Measurements from ENCODE around the gene CCDC13. TPM values are rescaled to one million over a fixed set of nuclear protein-coding genes. Genes with fewer than 3 reads are reported as not detected.

CCDC13 gene
- total RNA-seq, 1 experiment from 2014 or later, result 0.79 TPM

DNA sequence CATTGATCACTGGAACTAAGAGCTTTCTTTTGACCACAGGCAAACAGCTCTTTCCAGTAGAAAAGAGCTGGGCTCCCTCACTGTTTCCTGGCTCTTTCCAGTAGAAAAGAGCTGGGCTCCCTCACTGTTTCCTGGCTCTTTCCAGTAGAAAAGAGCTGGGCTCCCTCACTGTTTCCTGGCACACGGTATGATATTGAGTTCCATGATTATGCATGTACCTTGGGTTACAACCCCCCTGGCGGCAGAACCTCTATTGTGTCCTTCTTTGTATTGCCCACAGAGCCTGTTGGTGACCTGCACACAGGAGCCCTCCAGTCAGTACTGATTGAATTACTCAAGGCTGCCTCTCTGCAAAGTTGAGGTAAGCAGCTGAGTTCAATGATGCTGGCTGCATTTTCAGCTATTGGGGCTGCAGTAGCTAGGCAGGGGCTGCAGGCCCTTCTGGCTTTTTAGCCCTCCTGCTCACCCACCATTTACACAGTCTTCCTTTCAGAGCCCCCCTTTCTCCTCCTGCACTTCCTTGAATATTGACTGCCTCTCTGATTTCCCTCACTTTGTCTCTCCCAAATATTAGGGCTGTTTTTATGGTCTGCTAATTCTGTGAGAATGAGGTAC, 46.4 kb upstream of the CCDC13 start (continued):
- TF ChIP-seq, protein P1, sequence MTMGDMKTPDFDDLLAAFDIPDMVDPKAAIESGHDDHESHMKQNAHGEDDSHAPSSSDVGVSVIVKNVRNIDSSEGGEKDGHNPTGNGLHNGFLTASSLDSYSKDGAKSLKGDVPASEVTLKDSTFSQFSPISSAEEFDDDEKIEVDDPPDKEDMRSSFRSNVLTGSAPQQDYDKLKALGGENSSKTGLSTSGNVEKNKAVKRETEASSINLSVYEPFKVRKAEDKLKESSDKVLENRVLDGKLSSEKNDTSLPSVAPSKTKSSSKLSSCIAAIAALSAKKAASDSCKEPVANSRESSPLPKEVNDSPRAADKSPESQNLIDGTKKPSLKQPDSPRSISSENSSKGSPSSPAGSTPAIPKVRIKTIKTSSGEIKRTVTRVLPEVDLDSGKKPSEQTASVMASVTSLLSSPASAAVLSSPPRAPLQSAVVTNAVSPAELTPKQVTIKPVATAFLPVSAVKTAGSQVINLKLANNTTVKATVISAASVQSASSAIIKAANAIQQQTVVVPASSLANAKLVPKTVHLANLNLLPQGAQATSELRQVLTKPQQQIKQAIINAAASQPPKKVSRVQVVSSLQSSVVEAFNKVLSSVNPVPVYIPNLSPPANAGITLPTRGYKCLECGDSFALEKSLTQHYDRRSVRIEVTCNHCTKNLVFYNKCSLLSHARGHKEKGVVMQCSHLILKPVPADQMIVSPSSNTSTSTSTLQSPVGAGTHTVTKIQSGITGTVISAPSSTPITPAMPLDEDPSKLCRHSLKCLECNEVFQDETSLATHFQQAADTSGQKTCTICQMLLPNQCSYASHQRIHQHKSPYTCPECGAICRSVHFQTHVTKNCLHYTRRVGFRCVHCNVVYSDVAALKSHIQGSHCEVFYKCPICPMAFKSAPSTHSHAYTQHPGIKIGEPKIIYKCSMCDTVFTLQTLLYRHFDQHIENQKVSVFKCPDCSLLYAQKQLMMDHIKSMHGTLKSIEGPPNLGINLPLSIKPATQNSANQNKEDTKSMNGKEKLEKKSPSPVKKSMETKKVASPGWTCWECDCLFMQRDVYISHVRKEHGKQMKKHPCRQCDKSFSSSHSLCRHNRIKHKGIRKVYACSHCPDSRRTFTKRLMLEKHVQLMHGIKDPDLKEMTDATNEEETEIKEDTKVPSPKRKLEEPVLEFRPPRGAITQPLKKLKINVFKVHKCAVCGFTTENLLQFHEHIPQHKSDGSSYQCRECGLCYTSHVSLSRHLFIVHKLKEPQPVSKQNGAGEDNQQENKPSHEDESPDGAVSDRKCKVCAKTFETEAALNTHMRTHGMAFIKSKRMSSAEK (CRISPR knock-in tag; IDR thresholded peaks at IDR 0.05; ENCODE audit: borderline replicate concordance), result no peak
- TF ChIP-seq SP1 (CRISPR knock-in tag; conservative IDR thresholded peaks at IDR 0.05), result no peak
- no peak for TF ChIP-seq TEAD4 (CRISPR knock-in tag; IDR thresholded peaks at IDR 0.05)
- TF ChIP-seq GRHL2 (CRISPR knock-in tag; IDR thresholded peaks at IDR 0.05; ENCODE audit: insufficient replicate concordance, severe bottlenecking), result no peak
- no peak for TF ChIP-seq RORB (CRISPR knock-in tag; IDR thresholded peaks at IDR 0.05)
- no peak for TF ChIP-seq ZSCAN18 (CRISPR knock-in tag; IDR thresholded peaks at IDR 0.05)
- TF ChIP-seq, protein P2, sequence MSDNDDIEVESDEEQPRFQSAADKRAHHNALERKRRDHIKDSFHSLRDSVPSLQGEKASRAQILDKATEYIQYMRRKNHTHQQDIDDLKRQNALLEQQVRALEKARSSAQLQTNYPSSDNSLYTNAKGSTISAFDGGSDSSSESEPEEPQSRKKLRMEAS (CRISPR knock-in tag; IDR thresholded peaks at IDR 0.05), result no peak

- H3K9me3 Mint-ChIP-seq, result no peaks in the 10 kb centered on the region
- no peak overlapping the region for H3K4me3 Mint-ChIP-seq
- no peak for TF ChIP-seq AR (CRISPR knock-in tag; IDR thresholded peaks at IDR 0.05)
- TF ChIP-seq ATF3 (CRISPR knock-in tag; conservative IDR thresholded peaks at IDR 0.05), result no peak
- DNase-seq (ENCODE audit: low spot score) (no peak), ATAC-seq (no peak)
- no peak overlapping the region for H3K27ac Mint-ChIP-seq
- ChIA-PET CTCF (interaction anchor here (0.7 to 1.8 kb wide), 4 partner anchors 11 to 347 kb away, joined by 3 to 6 read pairs (median 4); partner anchors contain the start of gene HIGD1A), POLR2A (interaction anchor here (0.6 kb wide), 1 partner anchor 1303 kb away, joined by 3 read pairs; no protein-coding TSS in a partner anchor)
- peaks cover 8% of the 10 kb centered on the region for H3K4me1 Mint-ChIP-seq
- no peaks in the 10 kb centered on the region; the same call in 1 of the 2 replicates for H3K27me3 Mint-ChIP-seq (ENCODE audit: low read depth)
- H3K36me3 Mint-ChIP-seq, result no peaks in the 10 kb centered on the region
These were observed 42.8 kb upstream of the CCDC13 start for GRCh38 chr3:42815826-42816225.

DNA sequence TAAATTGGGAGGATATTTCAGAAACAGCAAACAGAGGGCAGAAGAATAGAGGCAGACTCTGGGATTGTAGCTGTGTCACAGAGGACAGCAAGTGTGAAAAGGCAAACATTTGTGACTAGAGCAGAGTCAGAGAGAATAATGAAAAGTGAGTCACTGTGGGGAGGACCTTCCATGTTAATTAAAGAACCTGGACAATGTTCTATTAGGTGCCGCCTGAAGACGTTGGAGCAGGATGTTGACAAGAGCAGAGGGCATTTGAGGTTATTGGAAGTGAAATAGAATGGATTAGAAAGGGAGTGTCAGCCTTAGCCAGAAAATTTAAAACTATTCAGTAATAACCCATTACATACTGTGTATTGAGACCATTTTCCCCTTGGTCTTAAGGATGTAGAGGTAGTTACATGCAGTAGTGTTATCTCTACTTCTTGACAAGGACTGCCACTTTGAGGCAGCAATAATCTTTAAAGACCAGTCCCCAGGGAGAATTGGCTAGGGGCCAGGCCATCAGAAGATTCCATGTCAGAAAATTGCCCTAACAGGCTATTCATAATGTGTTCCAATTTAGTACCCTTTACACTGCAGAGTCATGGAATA, 42.0 kb upstream of the CCDC13 start:
- ChIA-PET POLR2A (no interaction called here), CTCF (no interaction called here)
- Mint-ChIP-seq H3K36me3 (no peaks in the 10 kb centered on the region), H3K4me1 (peaks cover 8% of the 10 kb centered on the region), H3K9me3 (no peaks in the 10 kb centered on the region), H3K4me3 (no peak overlapping the region), H3K27ac (no peak overlapping the region), H3K27me3 (ENCODE audit: low read depth) (no peaks in the 10 kb centered on the region; the same call in 1 of the 2 replicates)
- ATAC-seq (no peak), DNase-seq (ENCODE audit: low spot score) (no peak)
- TF ChIP-seq SP1 (CRISPR knock-in tag; conservative IDR thresholded peaks at IDR 0.05) (no peak), GTF2I (CRISPR knock-in tag; conservative IDR thresholded peaks at IDR 0.05) (no peak), AR (CRISPR knock-in tag; IDR thresholded peaks at IDR 0.05) (no peak), CREB1 (CRISPR knock-in tag; IDR thresholded peaks at IDR 0.05) (no peak), ZNF671 (CRISPR knock-in tag; IDR thresholded peaks at IDR 0.05) (no peak)
- TF ChIP-seq, protein P3, sequence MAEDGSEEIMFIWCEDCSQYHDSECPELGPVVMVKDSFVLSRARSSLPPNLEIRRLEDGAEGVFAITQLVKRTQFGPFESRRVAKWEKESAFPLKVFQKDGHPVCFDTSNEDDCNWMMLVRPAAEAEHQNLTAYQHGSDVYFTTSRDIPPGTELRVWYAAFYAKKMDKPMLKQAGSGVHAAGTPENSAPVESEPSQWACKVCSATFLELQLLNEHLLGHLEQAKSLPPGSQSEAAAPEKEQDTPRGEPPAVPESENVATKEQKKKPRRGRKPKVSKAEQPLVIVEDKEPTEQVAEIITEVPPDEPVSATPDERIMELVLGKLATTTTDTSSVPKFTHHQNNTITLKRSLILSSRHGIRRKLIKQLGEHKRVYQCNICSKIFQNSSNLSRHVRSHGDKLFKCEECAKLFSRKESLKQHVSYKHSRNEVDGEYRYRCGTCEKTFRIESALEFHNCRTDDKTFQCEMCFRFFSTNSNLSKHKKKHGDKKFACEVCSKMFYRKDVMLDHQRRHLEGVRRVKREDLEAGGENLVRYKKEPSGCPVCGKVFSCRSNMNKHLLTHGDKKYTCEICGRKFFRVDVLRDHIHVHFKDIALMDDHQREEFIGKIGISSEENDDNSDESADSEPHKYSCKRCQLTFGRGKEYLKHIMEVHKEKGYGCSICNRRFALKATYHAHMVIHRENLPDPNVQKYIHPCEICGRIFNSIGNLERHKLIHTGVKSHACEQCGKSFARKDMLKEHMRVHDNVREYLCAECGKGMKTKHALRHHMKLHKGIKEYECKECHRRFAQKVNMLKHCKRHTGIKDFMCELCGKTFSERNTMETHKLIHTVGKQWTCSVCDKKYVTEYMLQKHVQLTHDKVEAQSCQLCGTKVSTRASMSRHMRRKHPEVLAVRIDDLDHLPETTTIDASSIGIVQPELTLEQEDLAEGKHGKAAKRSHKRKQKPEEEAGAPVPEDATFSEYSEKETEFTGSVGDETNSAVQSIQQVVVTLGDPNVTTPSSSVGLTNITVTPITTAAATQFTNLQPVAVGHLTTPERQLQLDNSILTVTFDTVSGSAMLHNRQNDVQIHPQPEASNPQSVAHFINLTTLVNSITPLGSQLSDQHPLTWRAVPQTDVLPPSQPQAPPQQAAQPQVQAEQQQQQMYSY (CRISPR knock-in tag; IDR thresholded peaks at IDR 0.05), result no peak
- TF ChIP-seq, protein P2 (CRISPR knock-in tag; IDR thresholded peaks at IDR 0.05), result no peak

Data from WTC11 (cell line).